Hepatocyte (in vitro differentiated cells): ENCODE results near the gene ANAPC15. TPM values are rescaled to one million over a fixed set of nuclear protein-coding genes. Genes with fewer than 3 reads are reported as not detected.

ENCODE experiments used
- DNase-seq: peaks from one replicate; pipeline ENCODE4 v3.0.0-alpha.2; 2016; ENCODE audit warnings: low spot score
- H2AFZ ChIP-seq: fragments of 200-600 bp; sonication (generic); 2 replicates; pipeline ENCODE4 v1.6.0; 2016; ENCODE audit warnings: antibody characterized with exemption, mild to moderate bottlenecking
- H3K27ac ChIP-seq: fragments of 200-600 bp; sonication (generic); 2 replicates; pipeline ENCODE4 v1.5.1; 2016; ENCODE audit warnings: mild to moderate bottlenecking
- H3K27me3 ChIP-seq: fragments of 200-600 bp; sonication (generic); 2 replicates; pipeline ENCODE4 v1.6.1; 2016
- H3K36me3 ChIP-seq: fragments of 200-600 bp; sonication (generic); replicated peaks from 2 replicates; pipeline ENCODE4 v1.5.1; 2016; ENCODE audit warnings: low read depth; ENCODE audit not compliant: insufficient read depth
- H3K4me1 ChIP-seq: fragments of 200-600 bp; sonication (generic); 2 replicates; pipeline ENCODE4 v1.5.1; 2016; ENCODE audit warnings: mild to moderate bottlenecking, moderate library complexity; ENCODE audit not compliant: insufficient read depth
- H3K4me2 ChIP-seq: fragments of 200-600 bp; sonication (generic); 2 replicates; pipeline ENCODE4 v1.6.0; 2016
- H3K4me3 ChIP-seq: fragments of 200-600 bp; sonication (generic); 2 replicates; pipeline ENCODE4 v1.5.1; 2016; ENCODE audit warnings: mild to moderate bottlenecking
- H3K79me2 ChIP-seq: fragments of 200-600 bp; sonication (generic); 2 replicates; pipeline ENCODE4 v1.6.0; 2017; ENCODE audit warnings: mild to moderate bottlenecking
- H3K9me2 ChIP-seq: fragments of 200-600 bp; sonication (generic); replicated peaks from 2 replicates; pipeline ENCODE4 v1.6.0; 2017; ENCODE audit warnings: mild to moderate bottlenecking; ENCODE audit not compliant: insufficient read depth
- H3K9me3 ChIP-seq: fragments of 200-600 bp; sonication (generic); 2 replicates; pipeline ENCODE4 v1.5.1; 2016; ENCODE audit warnings: low read depth, mild to moderate bottlenecking
- H4K20me1 ChIP-seq: fragments of 200-600 bp; sonication (generic); 2 replicates; pipeline ENCODE4 v1.6.0; 2016; ENCODE audit warnings: mild to moderate bottlenecking; ENCODE audit not compliant: insufficient read depth, poor library complexity, severe bottlenecking
- CTCF ChIP-seq: fragments of 200-600 bp; sonication (generic); IDR thresholded peaks from 2 replicates; pipeline ENCODE4 v1.5.1; 2016; ENCODE audit warnings: antibody characterized with exemption, mild to moderate bottlenecking; ENCODE audit not compliant: poor library complexity
- EZH2 ChIP-seq: fragments of 200-600 bp; sonication (generic); IDR thresholded peaks from 2 replicates; pipeline ENCODE4 v1.6.1; 2016; ENCODE audit warnings: antibody characterized with exemption, mild to moderate bottlenecking, borderline replicate concordance
- EZH2phosphoT487 ChIP-seq: fragments of 200-600 bp; sonication (generic); IDR thresholded peaks from one replicate; pipeline ENCODE4 v1.6.1; 2018; ENCODE audit warnings: antibody characterized with exemption, mild to moderate bottlenecking, low read depth, moderate library complexity; ENCODE audit not compliant: unreplicated experiment, severe bottlenecking
- WGBS: methylation state at CpG from one replicate; pipeline ENCODE4 v1.1.6; 2016; ENCODE audit warnings: low lambda C conversion rate; ENCODE audit errors: missing lambda C conversion rate; 5-methylcytosine and 5-hydroxymethylcytosine counted together
- polyA plus RNA-seq: library from polyadenylated mRNA; unstranded; fragments of >200 nt; fragmentation: Nextera tagmentation; extraction: Ambion mirVana; gene quantifications from 2 replicates; pipeline ENCODE4 v1.2.1, GENCODE V29; 2016
- total RNA-seq: library from RNA; depleted of rRNA; stranded (reverse); fragments of >200 nt; gene quantifications from 2 replicates; pipeline ENCODE4 v1.2.3, GENCODE V29; 2014

ANAPC15 gene
- total and polyA plus RNA-seq, 2 experiments from 2014 or later = 17.6 to 42.5 TPM

GRCh38 chr11:72112978-72113808, 698 bp upstream of the ANAPC15 start:
- no peak for DNase-seq
- Histone ChIP-seq H3K4me2 (peak overlapping the region; percentile 75), H3K9me2 (no peaks in the 10 kb centered on the region), H2AFZ (peak overlapping the region; percentile 68), H3K4me1 (peaks cover 12% of the 10 kb centered on the region), H3K27ac (peak overlapping the region; percentile 90), H3K79me2 (no peaks in the 10 kb centered on the region), H3K4me3 (peak overlapping the region; percentile 7), H3K36me3 (no peaks in the 10 kb centered on the region), H4K20me1 (no peaks in the 10 kb centered on the region), H3K27me3 (no peaks in the 10 kb centered on the region), H3K9me3 (no peaks in the 10 kb centered on the region)
- 66% methylated on average over 9 of the region's 9 CpGs for WGBS
- TF ChIP-seq EZH2 (no peak), EZH2phosphoT487 (no peak), CTCF (no peak)

- no peaks in the 10 kb centered on the region for H4K20me1 ChIP-seq
- no peak for TF ChIP-seq CTCF
- TF ChIP-seq EZH2phosphoT487 = no peak
- TF ChIP-seq EZH2 = no peak
- H3K27ac ChIP-seq = peak overlapping the region; percentile 90
- H3K9me2 ChIP-seq = no peaks in the 10 kb centered on the region
- no peaks in the 10 kb centered on the region for H3K9me3 ChIP-seq
- no peak for DNase-seq
- 12% methylated on average over 10 of the region's 10 CpGs for WGBS
- H3K4me2 ChIP-seq = peak overlapping the region; percentile 75
- no peaks in the 10 kb centered on the region for H3K36me3 ChIP-seq
- peak overlapping the region; percentile 1 for H2AFZ ChIP-seq
- H3K27me3 ChIP-seq = no peaks in the 10 kb centered on the region
- H3K4me1 ChIP-seq = peaks cover 12% of the 10 kb centered on the region
- no peaks in the 10 kb centered on the region for H3K79me2 ChIP-seq
- H3K4me3 ChIP-seq = peak overlapping the region; percentile 1
These were observed 974 bp downstream of the ANAPC15 start for GRCh38 chr11:72111300-72112142.

GRCh38 chr11:72105888-72106287, 6.6 kb downstream of the ANAPC15 start, which contains the start of gene TOMT:
TSS of gene TOMT (plus strand) at chr11:72105924. CDS start at chr11:72105952, 28 bp downstream.
- H3K79me2 ChIP-seq = peaks cover 21% of the 10 kb centered on the region
- H3K36me3 ChIP-seq = no peaks in the 10 kb centered on the region
- H3K4me3 ChIP-seq = no peak within 1 kb of the TSS
- whole genome bisulfite sequencing = 97% methylated on average over 14 of the region's 14 CpGs
- no peaks in the 10 kb centered on the region for H3K27me3 ChIP-seq
- H3K9me3 ChIP-seq = no peaks in the 10 kb centered on the region
- no peak within 1 kb of the TSS for H3K27ac ChIP-seq
- H3K4me2 ChIP-seq = no peak within 1 kb of the TSS
- no peaks in the 10 kb centered on the region for H4K20me1 ChIP-seq
- no peak for TF ChIP-seq CTCF
- H3K4me1 ChIP-seq = peaks cover 17% of the 10 kb centered on the region
- H3K9me2 ChIP-seq = no peaks in the 10 kb centered on the region
- no peak within 1 kb of the TSS for H2AFZ ChIP-seq
- no peak for DNase-seq
